Activated CD4-positive, alpha-beta T cell treated with anti-CD3 and anti-CD28 coated beads, Interleukin-2, amount 10 ng/mL, durations not matched to agents 7 days and 5 days (primary cell): Measurements from ENCODE around the gene POTEE. TPM values are rescaled to one million over a fixed set of nuclear protein-coding genes. Genes with fewer than 3 reads are reported as not detected.
"Not testable (repeated sequence)": the region's sequence is repeated elsewhere in the genome, so short reads cannot be mapped to it uniquely, and the experiment has no call there.

Experiments used
- CTCF ChIA-PET: fragments of 350-600 bp; sonication (Branson Sonifier 250); formaldehyde crosslinking; loops from one replicate; lab custom pipeline; 2021; ENCODE audit warnings: antibody characterized with exemption; lab: Charles Lee
- POLR2A ChIA-PET: fragments of 350-600 bp; sonication (Branson Sonifier 250); formaldehyde crosslinking; loops from one replicate; lab custom pipeline; 2021; ENCODE audit warnings: antibody characterized with exemption; lab: Charles Lee
- DNase-seq: peaks from one replicate; pipeline ENCODE4 v3.0.0-alpha.2; 2020
- H3K27ac Mint-ChIP-seq: one replicate; pipeline ENCODE4 v1.8.0; 2021; ENCODE audit warnings: mild to moderate bottlenecking, moderate library complexity, mixed read lengths
- H3K27me3 Mint-ChIP-seq: one replicate; pipeline ENCODE4 v1.8.0; 2021; ENCODE audit warnings: mixed read lengths
- H3K36me3 Mint-ChIP-seq: one replicate; pipeline ENCODE4 v1.8.0; 2021; ENCODE audit warnings: low read depth, mixed read lengths
- H3K4me1 Mint-ChIP-seq: one replicate; pipeline ENCODE4 v1.8.0; 2021; ENCODE audit warnings: mixed read lengths
- H3K4me3 Mint-ChIP-seq: one replicate; pipeline ENCODE4 v1.8.0; 2021; ENCODE audit warnings: mild to moderate bottlenecking, moderate library complexity, mixed read lengths
- H3K9me3 Mint-ChIP-seq: one replicate; pipeline ENCODE4 v1.8.0; 2021; ENCODE audit warnings: mixed read lengths
- total RNA-seq, 2 experiments: library from RNA; stranded (reverse); gene quantifications; one replicate each; pipeline ENCODE4 v1.2.3, GENCODE V29; 2021

The POTEE gene
- total RNA-seq, 2 experiments from 2014 or later = 0.69 to 0.94 TPM

GRCh38 chr2:131235543-131236449 lies 26.5 kb downstream of the POTEE start:
- H3K4me1 Mint-ChIP-seq, H3K36me3 Mint-ChIP-seq, H3K27me3 Mint-ChIP-seq, DNase-seq, POLR2A ChIA-PET, H3K4me3 Mint-ChIP-seq, CTCF ChIA-PET, H3K9me3 Mint-ChIP-seq, H3K27ac Mint-ChIP-seq: not testable (repeated sequence)

Other genes with a start within 250 kb of the POTEE start
- 10 to 100 TPM; 52.7 to 53.3 TPM for gene FAM168B, start 116.1 kb upstream of the POTEE start, total RNA-seq
- 10 to 100 TPM; 55.4 to 55.7 TPM for gene PLEKHB2, start 104.2 kb upstream of the POTEE start, total RNA-seq
- not detected for gene RAB6D, start 154.6 kb downstream of the POTEE start, total RNA-seq